OCI-LY1 (cell line): ENCODE data around the gene FSHB.

Experiments
- H2AFZ ChIP-seq: fragments of 200-600 bp; sonication (generic), shearing (Covaris generic); 2 replicates; pipeline ENCODE4 v1.6.0; 2014; ENCODE audit warnings: antibody characterized with exemption, mild to moderate bottlenecking, low read length
- H3F3A ChIP-seq: fragments of 200-600 bp; sonication (generic), shearing (Covaris generic); 2 replicates; pipeline ENCODE4 v1.6.0; 2014; ENCODE audit warnings: mild to moderate bottlenecking, antibody characterized with exemption, low read length, moderate library complexity; ENCODE audit not compliant: insufficient read depth
- H3K27ac ChIP-seq: fragments of 200-600 bp; sonication (generic); 2 replicates; pipeline ENCODE4 v1.5.1; 2014; ENCODE audit warnings: low read length, mixed run types, mild to moderate bottlenecking, low read depth; ENCODE audit not compliant: poor library complexity, severe bottlenecking
- H3K27me3 ChIP-seq: fragments of 200-600 bp; sonication (generic); 2 replicates; pipeline ENCODE4 v1.6.0; 2014; ENCODE audit warnings: antibody characterized with exemption, mild to moderate bottlenecking, low read length, moderate library complexity; ENCODE audit not compliant: insufficient read depth
- H3K36me3 ChIP-seq: fragments of 200-600 bp; sonication (generic); 2 replicates; pipeline ENCODE4 v1.6.1; 2014; ENCODE audit warnings: mild to moderate bottlenecking, antibody characterized with exemption, low read length, moderate library complexity, mixed read lengths; ENCODE audit not compliant: insufficient read depth
- H3K4me1 ChIP-seq: fragments of 200-600 bp; sonication (generic); 2 replicates; pipeline ENCODE4 v1.5.1; 2014; ENCODE audit warnings: mild to moderate bottlenecking, low read length, moderate library complexity; ENCODE audit not compliant: insufficient read depth, severe bottlenecking
- H3K4me2 ChIP-seq: fragments of 200-600 bp; sonication (generic), shearing (Covaris generic); 2 replicates; pipeline ENCODE4 v1.6.1; 2014; ENCODE audit warnings: low read length
- H3K4me3 ChIP-seq: fragments of 200-600 bp; sonication (generic); 2 replicates; pipeline ENCODE4 v1.5.1; 2014; ENCODE audit warnings: low read length, low read depth, mild to moderate bottlenecking, mixed read lengths; ENCODE audit not compliant: poor library complexity, severe bottlenecking
- H3K79me2 ChIP-seq: fragments of 200-600 bp; shearing (Covaris generic); 2 replicates; pipeline ENCODE4 v1.6.1; 2016; ENCODE audit warnings: mixed run types, low read length, mixed read lengths; ENCODE audit not compliant: insufficient read depth
- H3K9ac ChIP-seq: fragments of 200-600 bp; sonication (generic), shearing (Covaris generic); 2 replicates; pipeline ENCODE4 v1.6.1; 2014; ENCODE audit warnings: mild to moderate bottlenecking, low read length, mixed read lengths
- H3K9me2 ChIP-seq: fragments of 200-600 bp; sonication (generic), shearing (Covaris generic); 2 replicates; pipeline ENCODE4 v1.6.1; 2014; ENCODE audit warnings: low read depth, mild to moderate bottlenecking, low read length, mixed read lengths
- H3K9me3 ChIP-seq: fragments of 200-600 bp; shearing (Covaris generic); 2 replicates; pipeline ENCODE4 v1.6.1; 2014; ENCODE audit warnings: low read length, mixed read lengths
- H4K20me1 ChIP-seq: fragments of 200-600 bp; sonication (generic), shearing (Covaris generic); 2 replicates; pipeline ENCODE4 v1.6.0; 2016; ENCODE audit warnings: mild to moderate bottlenecking, low read length; ENCODE audit not compliant: insufficient read depth
- CTCF ChIP-seq: fragments of 200-600 bp; sonication (generic), shearing (Covaris generic); IDR thresholded peaks from 2 replicates; pipeline ENCODE4 v1.5.1; 2017; ENCODE audit warnings: mild to moderate bottlenecking, antibody characterized with exemption, low read length, moderate library complexity, mixed read lengths
- EZH2 ChIP-seq: fragments of 200-600 bp; sonication (generic), shearing (Covaris generic); IDR thresholded peaks from 2 replicates; pipeline ENCODE4 v1.8.0; 2017; ENCODE audit warnings: borderline replicate concordance, mixed run types, mild to moderate bottlenecking, antibody characterized with exemption, low read length, moderate library complexity, mixed read lengths

Gene FSHB

GRCh38 chr11:30281476-30282288 lies 50.9 kb downstream of the FSHB start:
- H3K27ac ChIP-seq: no peak overlapping the region
- no peaks in the 10 kb centered on the region for H3F3A ChIP-seq
- H3K4me2 ChIP-seq: no peak overlapping the region
- no peaks in the 10 kb centered on the region for H3K4me1 ChIP-seq
- H3K36me3 ChIP-seq: no peaks in the 10 kb centered on the region
- H3K79me2 ChIP-seq: no peaks in the 10 kb centered on the region
- H3K27me3 ChIP-seq: no peaks in the 10 kb centered on the region
- H3K9me3 ChIP-seq: no peaks in the 10 kb centered on the region
- no peak for TF ChIP-seq CTCF
- no peak for TF ChIP-seq EZH2
- no peak overlapping the region for H3K4me3 ChIP-seq
- H2AFZ ChIP-seq: no peak overlapping the region
- H3K9ac ChIP-seq: no peak overlapping the region
- H4K20me1 ChIP-seq: no peaks in the 10 kb centered on the region
- H3K9me2 ChIP-seq: no peaks in the 10 kb centered on the region

- no peak overlapping the region for H3K9ac ChIP-seq
Observed at GRCh38 chr11:30282289-30282631, 51.4 kb downstream of the FSHB start.

More at GRCh38 chr11:30282289-30282631, 51.4 kb downstream of the FSHB start:
- Histone ChIP-seq H3K4me2 (no peak overlapping the region), H3K9me3 (no peaks in the 10 kb centered on the region), H3K27me3 (no peaks in the 10 kb centered on the region), H3K9me2 (no peaks in the 10 kb centered on the region), H3F3A (no peaks in the 10 kb centered on the region), H4K20me1 (no peaks in the 10 kb centered on the region), H3K27ac (no peak overlapping the region), H3K4me3 (no peak overlapping the region), H3K4me1 (no peaks in the 10 kb centered on the region), H2AFZ (no peak overlapping the region), H3K79me2 (no peaks in the 10 kb centered on the region), H3K36me3 (no peaks in the 10 kb centered on the region)
- no peak for TF ChIP-seq EZH2
- no peak for TF ChIP-seq CTCF
